Stimulated activated naive CD8-positive, alpha-beta T cell treated with anti-CD3 and anti-CD28 coated beads, Interleukin-15, Interleukin-2, amounts not matched to agents 100 ng/mL and 50 ng/mL, for 24 hours (primary cell): ENCODE measurements around the gene PCBP1.
"Not testable (repeated sequence)": the region's sequence is repeated elsewhere in the genome, so short reads cannot be mapped to it uniquely, and the experiment has no call there.

Experiments
- H3K27ac Mint-ChIP-seq: one replicate; pipeline ENCODE4 v1.8.0; 2021; ENCODE audit warnings: mild to moderate bottlenecking, mixed read lengths
- H3K27me3 Mint-ChIP-seq: one replicate; pipeline ENCODE4 v1.8.0; 2021; ENCODE audit warnings: mixed read lengths
- H3K36me3 Mint-ChIP-seq: one replicate; pipeline ENCODE4 v1.8.0; 2021; ENCODE audit warnings: low read depth, mixed read lengths
- H3K4me1 Mint-ChIP-seq: one replicate; pipeline ENCODE4 v1.8.0; 2021; ENCODE audit warnings: low read depth, mixed read lengths
- H3K4me3 Mint-ChIP-seq: one replicate; pipeline ENCODE4 v1.8.0; 2021; ENCODE audit warnings: mild to moderate bottlenecking, mixed read lengths
- H3K9me3 Mint-ChIP-seq: one replicate; pipeline ENCODE4 v1.8.0; 2021; ENCODE audit warnings: mixed read lengths

Gene PCBP1

DNA sequence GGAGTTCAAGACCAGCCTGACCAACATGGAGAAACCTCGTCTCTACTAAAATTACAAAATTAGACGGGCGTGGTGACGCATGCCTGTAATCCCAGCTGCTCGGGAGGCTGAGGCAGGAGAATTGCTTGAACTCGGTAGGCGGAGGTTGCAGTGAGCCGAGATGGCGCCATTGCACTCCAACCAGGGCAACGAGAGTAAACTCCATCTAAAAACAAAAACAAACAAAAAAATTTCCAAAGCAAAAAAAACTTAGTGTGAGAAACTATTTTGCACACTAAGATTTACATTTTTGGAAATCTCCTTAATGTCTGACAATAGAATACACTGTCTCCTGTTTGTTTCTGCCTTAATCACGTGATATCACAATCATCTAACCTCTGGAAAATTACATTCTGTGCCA, 14.4 kb downstream of the PCBP1 start:
- not testable (repeated sequence) for H3K4me3 Mint-ChIP-seq, H3K36me3 Mint-ChIP-seq, H3K27me3 Mint-ChIP-seq, H3K27ac Mint-ChIP-seq, H3K9me3 Mint-ChIP-seq
- peaks cover 52% of the 10 kb centered on the region for H3K4me1 Mint-ChIP-seq

DNA sequence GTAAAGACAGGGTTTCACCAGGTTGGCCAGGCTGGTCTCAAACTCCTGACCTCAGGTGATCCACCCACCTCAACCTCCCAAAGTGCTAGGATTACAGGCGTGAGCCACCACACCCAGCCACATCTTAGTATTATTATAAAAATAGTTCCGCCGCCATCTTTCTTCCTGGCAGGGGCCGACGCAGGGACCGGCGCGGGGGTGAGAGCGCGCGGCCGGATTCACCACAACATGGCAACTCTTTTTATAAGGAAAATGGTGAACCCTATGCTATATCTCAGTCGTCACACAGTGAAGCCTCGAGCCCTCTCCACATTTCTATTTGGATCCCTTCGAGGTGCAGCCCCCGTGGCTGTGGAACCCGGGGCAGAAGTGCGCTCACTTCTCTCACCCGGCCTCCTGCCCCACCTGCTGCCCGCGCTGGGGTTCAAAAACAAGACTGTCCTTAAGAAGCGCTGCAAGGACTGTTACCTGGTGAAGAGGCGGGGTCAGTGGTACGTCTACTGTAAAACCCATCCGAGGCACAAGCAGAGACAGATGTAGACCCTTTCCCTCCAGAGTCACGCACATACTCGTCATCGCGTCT, 15.1 kb downstream of the PCBP1 start:
- Mint-ChIP-seq H3K27ac (peak overlapping the region; percentile 43), H3K4me1 (peaks cover 58% of the 10 kb centered on the region)
- H3K9me3 Mint-ChIP-seq, H3K36me3 Mint-ChIP-seq, H3K4me3 Mint-ChIP-seq, H3K27me3 Mint-ChIP-seq: not testable (repeated sequence)

DNA sequence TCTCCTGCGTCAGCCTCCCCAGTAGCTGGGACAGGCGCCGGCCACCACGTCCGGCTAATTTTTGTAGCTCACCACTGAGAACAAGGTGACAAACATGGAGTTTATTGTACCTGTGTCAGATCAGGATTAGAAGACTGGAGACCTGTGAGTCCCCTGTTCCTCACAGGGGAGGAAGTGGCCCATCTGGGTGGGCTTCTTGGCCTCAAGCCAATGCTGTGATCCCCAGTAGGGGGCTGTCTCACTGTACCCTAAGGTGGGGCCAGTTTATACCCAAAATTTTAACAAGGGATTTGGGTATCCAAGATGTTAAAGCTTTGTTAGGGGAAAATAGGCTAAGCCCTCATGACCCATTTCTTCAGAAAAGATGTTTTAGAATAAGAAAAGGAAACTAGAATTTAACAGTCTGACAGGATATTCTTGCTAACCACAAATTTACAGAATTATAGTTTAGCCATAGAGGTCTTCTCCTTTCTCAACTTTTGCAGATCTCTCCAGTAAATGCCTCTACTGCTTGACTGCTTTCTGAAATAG, 16.3 kb downstream of the PCBP1 start:
- Mint-ChIP-seq H3K4me3 (peak overlapping the region; percentile 79), H3K4me1 (peaks cover 65% of the 10 kb centered on the region), H3K36me3 (no peaks in the 10 kb centered on the region), H3K9me3 (no peaks in the 10 kb centered on the region), H3K27ac (peak overlapping the region; percentile 91), H3K27me3 (no peaks in the 10 kb centered on the region)

DNA sequence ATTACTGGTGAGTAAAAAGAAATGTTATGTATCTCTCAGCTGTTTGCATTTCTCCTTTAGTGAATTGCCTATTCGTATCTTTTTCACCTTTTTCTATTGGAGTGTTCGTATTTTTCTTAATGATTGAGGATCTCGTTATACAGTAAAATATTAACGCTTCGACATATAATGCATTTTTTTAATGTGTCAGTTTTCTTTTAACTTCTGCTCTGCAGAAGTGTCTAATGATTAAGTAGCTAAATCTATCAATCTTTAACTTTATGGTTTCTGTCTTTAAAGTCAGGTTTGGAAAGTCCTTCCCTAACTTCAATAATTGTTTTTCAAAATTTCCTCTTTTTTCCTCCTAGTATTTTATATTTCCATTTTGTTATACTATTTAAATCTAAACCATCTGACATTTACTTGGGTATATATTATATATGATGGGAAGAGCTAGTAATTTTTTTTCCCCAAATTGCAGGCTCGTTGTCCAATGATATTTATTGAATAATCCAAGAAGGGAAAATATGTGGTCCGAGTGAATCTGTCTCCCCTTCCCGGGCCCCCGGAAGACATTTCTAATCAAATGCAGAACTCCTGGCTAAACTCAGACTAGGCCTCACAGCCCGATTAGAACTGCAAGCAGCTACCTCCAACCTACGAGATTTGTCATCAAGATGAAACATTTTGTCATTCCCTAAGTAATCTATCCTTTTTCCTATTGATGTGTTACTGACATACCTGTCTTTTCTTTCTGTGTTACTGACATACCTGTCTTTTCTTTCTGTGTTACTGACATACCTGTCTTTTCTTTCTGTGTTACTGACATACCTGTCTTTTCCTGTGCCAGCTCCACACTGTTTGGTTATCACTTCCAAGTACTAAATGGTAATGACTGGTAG, 17.2 kb downstream of the PCBP1 start:
- Mint-ChIP-seq H3K9me3 (no peaks in the 10 kb centered on the region), H3K36me3 (no peaks in the 10 kb centered on the region), H3K27me3 (no peaks in the 10 kb centered on the region), H3K27ac (peak overlapping the region; percentile 91), H3K4me3 (peak overlapping the region; percentile 79), H3K4me1 (peaks cover 65% of the 10 kb centered on the region)

DNA sequence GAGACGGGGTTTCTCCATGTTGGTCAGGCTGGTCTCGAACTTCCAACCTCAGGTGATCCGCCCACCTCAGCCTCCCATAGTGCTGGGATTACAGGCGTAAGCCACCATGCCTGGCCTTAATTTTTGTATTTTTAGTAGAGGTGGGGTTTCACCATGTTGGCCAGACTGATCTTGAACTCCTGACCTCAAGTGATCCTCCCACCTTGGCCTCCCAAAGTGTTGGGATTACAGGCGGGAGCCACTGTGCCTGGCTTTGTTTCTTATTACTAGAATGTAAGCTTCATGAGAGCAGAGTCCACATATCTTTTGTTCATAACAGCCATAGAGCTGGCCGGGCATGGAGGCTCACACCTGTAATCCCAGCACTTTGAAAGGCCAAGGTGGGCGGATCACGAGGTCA, 18.9 kb downstream of the PCBP1 start:
- H3K27me3 Mint-ChIP-seq, H3K9me3 Mint-ChIP-seq, H3K36me3 Mint-ChIP-seq, H3K27ac Mint-ChIP-seq, H3K4me3 Mint-ChIP-seq: not testable (repeated sequence)
- H3K4me1 Mint-ChIP-seq: peaks cover 70% of the 10 kb centered on the region

DNA sequence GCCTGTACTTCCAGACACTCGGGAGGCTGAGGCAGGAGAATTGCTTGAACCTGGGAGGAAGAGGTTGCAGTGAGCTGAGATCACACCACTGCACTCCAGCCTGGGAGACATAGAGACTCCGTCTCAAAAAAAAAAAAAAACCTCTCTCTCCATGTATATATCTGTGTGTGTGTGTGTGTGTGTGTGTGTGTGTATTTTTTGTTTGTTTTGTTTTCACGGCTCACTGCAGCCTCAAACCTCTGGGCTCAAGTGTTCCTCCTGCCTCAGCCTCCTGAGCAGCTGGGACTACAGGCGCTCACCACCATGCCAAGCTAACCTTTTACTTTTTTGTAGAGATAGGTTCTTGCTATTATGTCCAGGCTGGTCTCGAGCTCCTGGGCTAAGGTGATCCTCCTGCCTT, 23.1 kb downstream of the PCBP1 start:
- not testable (repeated sequence) for H3K9me3 Mint-ChIP-seq, H3K36me3 Mint-ChIP-seq, H3K27me3 Mint-ChIP-seq, H3K4me3 Mint-ChIP-seq, H3K27ac Mint-ChIP-seq
- H3K4me1 Mint-ChIP-seq: peaks cover 57% of the 10 kb centered on the region

DNA sequence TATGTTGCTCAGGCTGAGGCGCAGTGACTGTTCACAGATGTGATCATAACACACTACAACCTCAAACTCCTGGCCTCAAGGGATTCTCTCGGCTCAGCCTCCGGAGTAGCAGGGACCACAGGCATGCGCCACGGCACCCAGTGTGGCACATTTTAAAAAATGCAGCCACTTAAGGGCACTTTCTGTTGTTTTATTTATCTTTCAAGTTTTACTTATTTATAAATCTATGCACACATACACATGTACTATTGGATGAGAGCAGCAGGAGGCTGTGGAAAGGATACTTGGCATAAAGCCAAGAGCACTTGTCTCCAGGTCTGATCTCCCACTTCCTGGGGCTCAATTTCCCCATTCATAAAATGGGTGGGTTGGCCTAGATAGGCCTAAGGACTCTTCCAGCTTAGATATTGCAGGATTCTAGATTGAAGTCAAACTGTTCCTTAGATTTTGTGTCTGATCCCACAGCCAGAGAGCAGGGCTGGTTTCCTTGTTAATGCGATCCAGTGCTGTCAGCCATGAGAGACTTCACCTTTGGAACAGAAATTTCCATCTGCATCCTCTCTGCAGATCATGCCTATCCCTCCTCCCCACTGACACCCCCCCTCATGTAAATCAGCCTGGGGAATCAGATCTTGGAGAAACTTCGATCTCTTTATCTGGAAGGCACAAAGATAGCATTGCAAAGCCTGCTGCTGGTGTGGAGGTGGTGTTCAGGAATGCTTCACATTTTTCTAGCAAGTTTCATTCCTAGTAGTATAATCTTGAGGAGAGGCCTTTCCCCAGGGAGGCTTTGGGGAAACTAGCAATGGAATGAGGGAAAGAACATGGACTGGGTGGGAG, 24.7 kb downstream of the PCBP1 start:
- no peaks in the 10 kb centered on the region for H3K9me3 Mint-ChIP-seq
- no peak overlapping the region for H3K4me3 Mint-ChIP-seq
- H3K27me3 Mint-ChIP-seq: no peaks in the 10 kb centered on the region
- H3K36me3 Mint-ChIP-seq: no peaks in the 10 kb centered on the region
- H3K4me1 Mint-ChIP-seq: peaks cover 66% of the 10 kb centered on the region
- peak overlapping the region; percentile 76 for H3K27ac Mint-ChIP-seq

DNA sequence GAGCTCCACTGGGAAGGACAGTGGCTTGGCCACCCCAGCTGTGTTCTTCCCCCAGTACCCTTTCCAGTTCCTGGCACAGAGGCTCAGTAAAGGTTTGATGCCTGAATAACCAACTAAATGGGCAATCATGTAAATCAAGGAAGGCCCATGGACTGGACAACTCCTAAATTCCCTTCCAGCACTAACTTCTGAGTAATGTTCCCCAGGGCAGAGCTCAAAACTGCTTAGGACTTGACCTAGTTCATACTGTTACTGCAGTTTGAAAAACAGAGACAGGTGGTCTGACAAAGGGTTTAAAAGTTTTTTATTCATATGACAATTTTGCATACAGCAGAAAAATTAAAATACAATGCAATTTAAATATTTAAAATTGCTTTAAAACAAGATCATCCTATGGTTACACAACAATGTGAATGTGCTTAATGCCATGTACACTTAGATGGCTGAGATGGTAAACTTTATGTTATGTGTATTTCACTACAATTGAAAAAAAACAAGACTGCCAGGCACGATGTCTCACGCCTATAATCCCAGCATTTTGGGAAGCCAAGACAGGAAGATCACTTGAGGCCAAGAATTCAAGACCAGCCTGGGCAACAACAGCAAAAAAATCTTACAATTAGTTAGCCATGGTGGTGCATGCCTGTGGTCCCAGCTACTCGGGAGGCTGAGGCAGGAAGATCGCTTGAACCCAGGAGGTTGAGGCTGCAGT, 26.2 kb downstream of the PCBP1 start:
- Mint-ChIP-seq H3K4me3 (no peak overlapping the region), H3K4me1 (peaks cover 62% of the 10 kb centered on the region), H3K9me3 (no peaks in the 10 kb centered on the region), H3K27me3 (no peaks in the 10 kb centered on the region), H3K27ac (peak overlapping the region; percentile 56), H3K36me3 (no peaks in the 10 kb centered on the region)

DNA sequence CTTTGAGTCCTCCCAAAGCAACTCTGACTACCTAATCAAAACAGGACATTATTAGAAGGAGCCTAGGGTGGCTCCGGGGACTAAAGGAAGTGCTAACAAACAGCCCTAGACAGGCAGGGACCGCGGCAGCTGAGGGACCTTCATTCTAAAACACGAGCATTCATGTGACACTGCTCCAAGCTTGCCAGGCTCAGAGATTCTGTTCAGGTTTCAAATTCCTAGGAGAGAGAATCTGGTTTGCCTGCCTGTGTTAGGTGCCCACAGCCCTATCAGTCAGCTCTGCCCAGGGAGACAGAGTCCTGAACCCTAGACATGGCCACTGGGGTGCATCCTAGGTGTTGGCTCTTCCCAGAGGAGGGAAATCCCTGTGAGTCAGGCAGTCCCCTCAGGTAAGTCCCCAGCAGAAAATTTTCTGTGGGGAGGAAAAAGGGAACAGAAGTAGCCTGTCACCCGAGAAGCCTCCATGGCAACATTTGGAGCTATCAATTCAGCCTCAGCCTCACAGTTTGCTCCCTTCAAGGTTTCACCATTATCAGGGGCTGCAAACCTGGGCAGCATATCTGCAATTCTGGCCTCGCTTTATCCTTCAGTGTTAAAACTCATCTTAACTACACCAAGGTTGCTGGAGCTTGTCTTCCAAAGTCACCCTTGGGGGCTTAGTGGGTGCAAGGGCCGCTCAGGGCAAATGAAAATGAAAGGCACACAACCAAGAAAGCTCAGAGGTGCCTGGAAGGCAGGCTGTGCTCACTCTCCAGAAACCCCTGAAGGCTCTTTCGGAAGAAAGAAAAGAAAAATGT, 28.6 kb downstream of the PCBP1 start:
- H3K9me3 Mint-ChIP-seq: no peaks in the 10 kb centered on the region
- H3K4me1 Mint-ChIP-seq: peaks cover 62% of the 10 kb centered on the region
- H3K27me3 Mint-ChIP-seq: no peaks in the 10 kb centered on the region
- H3K36me3 Mint-ChIP-seq: peaks cover 4% of the 10 kb centered on the region
- no peak overlapping the region for H3K4me3 Mint-ChIP-seq
- H3K27ac Mint-ChIP-seq: peak overlapping the region; percentile 61

DNA sequence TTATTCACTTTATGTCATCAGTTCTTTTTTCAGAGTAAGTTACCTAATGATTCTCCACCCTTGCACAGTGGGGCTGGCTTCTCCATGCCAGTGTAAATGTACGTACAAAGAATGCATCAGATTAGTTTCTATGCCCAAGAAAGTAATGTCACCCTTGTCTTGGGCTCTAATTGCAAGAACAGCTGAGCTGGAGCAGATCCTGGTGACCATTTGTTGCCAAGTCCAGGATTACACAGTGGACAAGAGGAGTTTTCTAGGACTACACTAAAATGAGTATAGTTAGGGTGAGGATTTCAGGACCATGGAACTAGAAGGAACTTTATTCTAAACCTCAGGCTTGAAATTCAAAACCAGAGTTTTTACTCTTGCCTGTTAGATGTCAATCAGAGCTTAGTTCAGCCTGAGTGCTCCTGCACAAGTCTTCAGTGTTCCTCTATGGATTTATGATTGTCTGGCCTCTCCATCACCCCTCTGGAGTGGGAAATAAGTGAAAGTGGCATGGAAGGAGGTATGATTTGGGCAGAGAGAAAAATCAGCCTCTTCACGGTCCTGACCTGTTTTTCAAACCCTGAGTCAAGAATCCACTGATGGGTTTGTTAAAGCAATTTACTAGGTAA, 29.8 kb downstream of the PCBP1 start:
- H3K27me3 Mint-ChIP-seq: no peaks in the 10 kb centered on the region
- H3K36me3 Mint-ChIP-seq: peaks cover 4% of the 10 kb centered on the region
- H3K4me3 Mint-ChIP-seq: no peak overlapping the region
- H3K4me1 Mint-ChIP-seq: peaks cover 63% of the 10 kb centered on the region
- no peaks in the 10 kb centered on the region for H3K9me3 Mint-ChIP-seq
- no peak overlapping the region for H3K27ac Mint-ChIP-seq

DNA sequence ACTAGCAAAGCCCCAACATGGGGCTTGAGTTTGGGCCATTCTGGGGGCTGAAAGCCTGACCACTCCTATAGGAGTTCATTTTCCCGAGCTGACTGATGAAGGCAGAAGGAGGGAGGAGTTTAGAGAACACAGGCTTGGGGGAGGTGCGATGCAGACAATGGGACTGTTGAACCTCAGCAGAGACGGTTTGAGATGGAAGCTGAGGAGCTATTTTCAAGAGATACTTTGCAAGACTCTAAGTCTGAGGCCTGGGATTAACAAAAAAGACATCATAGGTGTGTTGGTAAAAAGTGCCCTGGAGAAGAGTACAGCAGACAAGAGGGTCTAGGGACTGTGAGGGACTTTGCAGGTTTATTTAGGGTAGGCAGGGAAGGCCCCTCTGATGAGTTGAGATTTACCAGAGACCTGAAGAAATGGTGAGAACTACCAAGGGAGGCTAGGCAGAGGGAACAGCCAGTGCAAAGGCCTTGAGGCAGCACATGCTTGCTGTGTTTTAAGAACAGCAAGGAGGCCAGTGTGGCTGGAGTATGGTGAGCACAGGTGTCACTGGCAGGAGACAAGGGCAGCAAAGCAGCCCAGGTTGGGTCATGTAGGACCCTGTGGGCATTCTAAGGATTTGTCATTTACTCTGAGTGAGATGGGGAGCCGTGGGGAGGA, 31.6 kb downstream of the PCBP1 start:
- peaks cover 4% of the 10 kb centered on the region for H3K36me3 Mint-ChIP-seq
- H3K4me3 Mint-ChIP-seq: no peak overlapping the region
- peaks cover 78% of the 10 kb centered on the region for H3K4me1 Mint-ChIP-seq
- no peaks in the 10 kb centered on the region for H3K9me3 Mint-ChIP-seq
- H3K27me3 Mint-ChIP-seq: no peaks in the 10 kb centered on the region
- H3K27ac Mint-ChIP-seq: peak overlapping the region; percentile 53

DNA sequence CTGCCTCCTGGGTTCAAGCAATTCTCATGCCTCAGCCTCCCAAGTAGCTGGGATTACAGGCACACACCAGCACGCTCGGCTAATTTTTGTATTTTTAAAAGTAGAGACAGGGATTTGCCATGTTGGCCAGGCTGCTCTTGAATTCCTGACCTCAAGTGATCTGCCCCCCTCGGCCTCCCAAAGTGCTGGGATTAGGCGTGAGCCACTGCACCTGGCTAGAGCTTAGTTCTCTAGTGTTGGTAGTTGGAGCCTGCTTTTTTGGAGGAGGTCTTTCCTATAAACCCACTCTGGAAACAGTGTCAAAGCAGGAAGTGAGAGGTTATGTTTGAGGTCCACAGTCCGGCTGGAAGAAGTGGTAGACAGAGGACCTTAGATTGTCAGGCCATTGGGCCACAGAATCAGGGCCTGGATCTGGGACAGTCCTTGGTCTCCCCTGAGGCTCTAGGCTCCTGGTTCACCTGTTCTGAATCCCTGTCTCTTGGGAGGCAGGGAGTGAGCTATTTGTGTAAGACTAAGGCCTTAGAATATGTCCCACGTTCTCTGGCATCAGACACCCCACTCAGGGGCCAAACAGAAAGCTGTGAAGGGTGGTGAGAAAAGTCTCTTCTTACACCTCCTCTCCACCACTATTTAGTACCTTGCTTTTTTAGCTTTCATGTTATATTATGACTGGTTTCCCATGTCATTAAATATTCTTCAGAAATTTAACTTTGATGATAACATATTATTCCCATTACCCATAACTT, 34.5 kb downstream of the PCBP1 start:
- Mint-ChIP-seq H3K36me3 (peaks cover 8% of the 10 kb centered on the region), H3K27me3 (no peaks in the 10 kb centered on the region), H3K4me3 (peak overlapping the region; percentile 27), H3K27ac (peak overlapping the region; percentile 99), H3K4me1 (peaks cover 87% of the 10 kb centered on the region), H3K9me3 (no peaks in the 10 kb centered on the region)

DNA sequence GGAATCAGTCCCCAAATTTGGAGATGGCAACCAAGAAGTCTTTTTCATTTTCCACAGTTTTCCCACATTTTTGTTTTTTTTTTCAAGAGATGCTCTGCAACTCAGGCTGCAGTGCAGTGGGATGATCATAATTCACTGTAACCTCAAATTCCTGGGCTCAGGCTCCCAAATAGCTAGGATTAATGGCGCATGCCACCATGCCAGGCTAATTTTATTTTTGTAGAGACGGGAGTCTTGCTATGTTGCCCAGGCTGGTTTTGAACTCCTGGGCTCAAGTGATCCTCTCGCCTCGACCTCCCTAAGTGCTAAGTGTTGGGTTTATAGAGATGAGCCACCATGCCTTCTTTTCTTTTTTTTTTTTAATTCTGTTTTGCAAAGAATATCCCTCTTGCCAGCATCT, 35.2 kb downstream of the PCBP1 start:
- Mint-ChIP-seq H3K4me1 (peaks cover 87% of the 10 kb centered on the region), H3K36me3 (peaks cover 8% of the 10 kb centered on the region), H3K27me3 (no peaks in the 10 kb centered on the region), H3K9me3 (no peaks in the 10 kb centered on the region), H3K4me3 (peak overlapping the region; percentile 2), H3K27ac (peak overlapping the region; percentile 99)
